Lower leg skin (tissue), 4 donors: Measurements from ENCODE around the gene COX6A2. TPM values are rescaled to one million over a fixed set of nuclear protein-coding genes. Genes with fewer than 3 reads are reported as not detected.
"Not testable (repeated sequence)": the region's sequence is repeated elsewhere in the genome, so short reads cannot be mapped to it uniquely, and the experiment has no call there.

Source experiments
- DNase-seq, 2 donors: peaks; one replicate each; pipeline ENCODE4 v3.0.0-alpha.2; 2019; ENCODE audit warnings: low spot score in 2 of 2
- H3K4me3 ChIP-seq: fragments of 200-600 bp; sonication (generic); 2 replicates; pipeline ENCODE4 v1.5.1; 2017; ENCODE audit warnings: mild to moderate bottlenecking, low read depth; ENCODE audit not compliant: poor library complexity, severe bottlenecking
- POLR2A ChIP-seq, 2 donors: fragments of 450-650 bp; IDR thresholded peaks; one replicate each; pipeline ENCODE4 v1.6.1; 2016 to 2017; ENCODE audit warnings: antibody characterized with exemption in 2 of 2, mild to moderate bottlenecking in 1 of 2, moderate library complexity in 1 of 2
- WGBS, 2 donors: methylation state at CpG; one replicate each; pipeline ENCODE4 v1.1.5; 2018; 5-methylcytosine and 5-hydroxymethylcytosine counted together
- intact Hi-C: fragments of 100-400 bp; cut with DNase I; formaldehyde crosslinking; loops from one replicate; pipeline ENCODE4 v1.15.0; 2023; ENCODE audit warnings: low total_unique reads
- total RNA-seq, 4 donors: library from RNA; depleted of rRNA; stranded (reverse); fragments of >200 nt; gene quantifications; one replicate each; pipeline ENCODE4 v1.1.0, GENCODE V29; 2016
- TF ChIP-seq, protein P1 (sequence below), 3 donors: fragments of 450-650 bp; IDR thresholded peaks; one replicate each; pipeline ENCODE4 v1.5.1; 2016; ENCODE audit warnings: antibody characterized with exemption in 3 of 3, mild to moderate bottlenecking in 3 of 3, moderate library complexity in 2 of 3

COX6A2 gene
- total RNA-seq, 4 donors from 2014 or later, result not detected

DNA sequence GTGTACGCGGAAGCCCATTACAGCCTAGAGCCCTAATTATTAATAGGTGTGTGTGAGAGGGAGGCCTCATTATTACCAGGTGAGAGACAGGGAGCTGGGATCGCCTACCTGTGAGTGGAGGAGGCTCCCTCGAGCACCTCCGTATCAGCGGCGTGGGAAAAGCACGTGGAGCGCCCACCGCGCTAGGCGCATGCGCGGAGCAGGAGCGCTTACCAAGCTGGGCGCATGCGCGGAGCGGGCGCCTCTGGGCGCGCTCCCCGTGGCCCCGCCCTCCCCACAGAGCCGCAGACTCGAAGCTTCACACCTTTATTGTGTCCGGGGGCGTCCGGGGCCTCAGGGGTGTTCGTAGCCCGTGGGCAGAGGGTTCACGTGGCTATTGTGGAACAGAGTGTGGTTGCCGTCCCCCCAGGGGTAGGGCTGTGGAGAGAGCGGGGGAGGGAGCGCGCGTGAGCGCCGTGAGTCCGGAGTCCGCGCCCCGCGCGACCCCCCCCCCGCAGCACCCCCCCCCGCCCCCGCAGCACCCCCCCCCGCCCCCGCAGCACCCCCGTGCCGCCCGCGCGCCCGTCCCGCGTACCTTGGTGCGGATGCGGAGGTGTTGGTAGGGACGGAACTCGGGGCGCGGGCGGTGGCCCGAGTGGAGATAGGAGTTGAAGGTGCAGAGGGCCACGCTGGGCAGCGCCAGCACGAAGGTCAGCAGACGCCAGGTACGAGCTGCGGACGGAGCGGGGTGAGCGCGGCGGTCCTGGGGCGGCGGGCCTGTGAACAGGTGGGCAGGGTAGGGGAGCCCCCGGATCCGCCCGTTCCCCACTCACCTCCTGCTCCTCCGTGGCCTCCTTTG, 500 bp downstream of the COX6A2 start:
- DNase-seq, result peak; percentile 25 to 91
- WGBS, 2 donors, result 28 to 46% methylated on average over 40 to 66 of the region's 83 CpGs
- TF ChIP-seq, protein P1, sequence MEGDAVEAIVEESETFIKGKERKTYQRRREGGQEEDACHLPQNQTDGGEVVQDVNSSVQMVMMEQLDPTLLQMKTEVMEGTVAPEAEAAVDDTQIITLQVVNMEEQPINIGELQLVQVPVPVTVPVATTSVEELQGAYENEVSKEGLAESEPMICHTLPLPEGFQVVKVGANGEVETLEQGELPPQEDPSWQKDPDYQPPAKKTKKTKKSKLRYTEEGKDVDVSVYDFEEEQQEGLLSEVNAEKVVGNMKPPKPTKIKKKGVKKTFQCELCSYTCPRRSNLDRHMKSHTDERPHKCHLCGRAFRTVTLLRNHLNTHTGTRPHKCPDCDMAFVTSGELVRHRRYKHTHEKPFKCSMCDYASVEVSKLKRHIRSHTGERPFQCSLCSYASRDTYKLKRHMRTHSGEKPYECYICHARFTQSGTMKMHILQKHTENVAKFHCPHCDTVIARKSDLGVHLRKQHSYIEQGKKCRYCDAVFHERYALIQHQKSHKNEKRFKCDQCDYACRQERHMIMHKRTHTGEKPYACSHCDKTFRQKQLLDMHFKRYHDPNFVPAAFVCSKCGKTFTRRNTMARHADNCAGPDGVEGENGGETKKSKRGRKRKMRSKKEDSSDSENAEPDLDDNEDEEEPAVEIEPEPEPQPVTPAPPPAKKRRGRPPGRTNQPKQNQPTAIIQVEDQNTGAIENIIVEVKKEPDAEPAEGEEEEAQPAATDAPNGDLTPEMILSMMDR (IDR thresholded peaks at IDR 0.05), result no peak
- TF ChIP-seq POLR2A (IDR thresholded peaks at IDR 0.05), result no peak
- intact Hi-C loops, result no loop called here
- H3K4me3 ChIP-seq, result no peak overlapping the region

DNA sequence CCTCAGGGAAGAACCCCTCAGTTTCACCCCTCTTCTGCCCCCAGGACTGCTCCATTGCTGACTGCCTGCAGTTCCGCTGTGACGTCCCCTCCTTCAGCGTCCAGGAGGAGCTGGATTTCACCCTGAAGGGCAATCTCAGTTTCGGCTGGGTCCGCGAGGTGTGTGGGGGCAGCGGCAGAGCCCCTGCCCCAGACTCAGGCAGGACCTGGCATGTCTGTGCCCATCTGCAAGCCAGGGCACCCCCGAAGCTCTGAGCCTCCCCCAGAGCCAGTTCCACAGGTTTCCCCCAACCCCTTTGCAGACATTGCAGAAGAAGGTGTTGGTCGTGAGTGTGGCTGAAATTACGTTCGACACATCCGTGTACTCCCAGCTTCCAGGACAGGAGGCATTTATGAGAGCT, 4.4 kb downstream of the COX6A2 start:
- DNase-seq, result no peak
- 54 to 64% methylated on average over 12 of the region's 12 CpGs for WGBS, 2 donors
- intact Hi-C loops, result no loop called here
- H3K4me3 ChIP-seq, result no peak overlapping the region
- no peak for TF ChIP-seq POLR2A (IDR thresholded peaks at IDR 0.05)

DNA sequence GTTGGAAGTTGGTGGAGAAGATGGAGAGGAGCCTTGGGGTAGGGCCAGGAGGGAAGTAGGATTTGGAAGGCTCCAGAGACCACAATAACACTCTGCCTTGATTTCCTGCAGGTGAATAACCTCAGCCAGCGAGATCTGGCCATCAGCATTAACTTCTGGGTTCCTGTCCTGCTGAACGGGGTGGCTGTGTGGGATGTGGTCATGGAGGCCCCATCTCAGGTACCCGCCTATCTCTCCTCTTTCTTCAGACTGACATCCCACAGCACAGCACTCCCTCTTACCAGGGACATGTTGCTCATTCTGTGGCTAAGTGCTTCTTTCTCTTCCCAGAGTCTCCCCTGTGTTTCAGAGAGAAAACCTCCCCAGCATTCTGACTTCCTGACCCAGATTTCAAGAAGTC, 4.9 kb downstream of the COX6A2 start:
- intact Hi-C loops, result no loop called here
- no peak for TF ChIP-seq POLR2A (IDR thresholded peaks at IDR 0.05)
- TF ChIP-seq, protein P1 (IDR thresholded peaks at IDR 0.05), result no peak
- 59 to 61% methylated on average over 3 of the region's 3 CpGs for whole genome bisulfite sequencing, 2 donors
- no peak overlapping the region for H3K4me3 ChIP-seq
- DNase-seq, result no peak

DNA sequence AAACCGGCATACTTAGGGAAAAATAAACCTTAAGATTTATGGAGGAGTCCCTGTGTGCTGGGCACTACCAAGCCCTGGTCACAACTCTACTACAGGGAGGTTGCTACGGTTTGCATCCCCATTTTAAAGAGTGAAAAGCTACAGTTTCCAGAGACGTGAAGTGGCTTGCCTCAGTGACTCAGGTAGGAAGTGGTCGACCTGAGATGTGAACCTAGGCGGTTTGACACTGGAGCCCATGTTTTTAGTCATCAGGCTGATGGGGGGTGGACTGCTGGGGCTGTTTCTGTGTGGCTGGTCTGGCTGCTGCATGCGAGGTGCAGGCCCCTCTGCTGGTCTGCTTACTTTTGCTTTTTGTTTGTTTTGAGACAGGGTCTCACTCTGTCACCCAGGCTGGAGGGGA, 6.6 kb downstream of the COX6A2 start:
- TF ChIP-seq POLR2A (IDR thresholded peaks at IDR 0.05), result no peak
- TF ChIP-seq, protein P1 (IDR thresholded peaks at IDR 0.05), result no peak

DNA sequence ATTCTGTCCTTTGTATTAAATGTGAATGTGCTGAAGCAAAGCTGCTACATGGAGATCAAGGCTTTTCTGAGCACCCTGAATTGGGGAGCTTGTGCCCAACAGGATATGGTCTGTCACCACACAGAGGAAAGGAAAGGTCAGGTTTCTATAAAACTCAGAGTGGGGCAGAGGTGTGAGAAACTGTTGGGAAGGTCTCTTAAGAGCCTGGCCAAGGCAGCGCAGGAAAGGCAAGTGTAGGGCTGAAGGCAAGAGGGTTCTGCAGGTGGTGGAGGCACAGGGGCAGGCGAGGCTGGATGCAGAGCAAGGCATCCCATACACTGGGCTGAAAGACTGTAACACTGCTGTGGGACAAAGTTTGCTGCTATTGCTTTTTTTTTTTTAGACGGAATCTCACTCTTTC, 8.1 kb downstream of the COX6A2 start:
- no peak for DNase-seq
- H3K4me3 ChIP-seq, result no peak overlapping the region
- intact Hi-C loops, result no loop called here
- 70 to 80% methylated on average over 3 of the region's 3 CpGs for WGBS, 2 donors
- TF ChIP-seq, protein P1 (IDR thresholded peaks at IDR 0.05), result no peak
- TF ChIP-seq POLR2A (IDR thresholded peaks at IDR 0.05), result no peak

More for the DNA sequence above, 6.6 kb downstream of the COX6A2 start:
- 59 to 62% methylated on average over 6 of the region's 6 CpGs for WGBS, 2 donors
- no peak for DNase-seq
- intact Hi-C loops, result no loop called here
- no peak overlapping the region for H3K4me3 ChIP-seq

DNA sequence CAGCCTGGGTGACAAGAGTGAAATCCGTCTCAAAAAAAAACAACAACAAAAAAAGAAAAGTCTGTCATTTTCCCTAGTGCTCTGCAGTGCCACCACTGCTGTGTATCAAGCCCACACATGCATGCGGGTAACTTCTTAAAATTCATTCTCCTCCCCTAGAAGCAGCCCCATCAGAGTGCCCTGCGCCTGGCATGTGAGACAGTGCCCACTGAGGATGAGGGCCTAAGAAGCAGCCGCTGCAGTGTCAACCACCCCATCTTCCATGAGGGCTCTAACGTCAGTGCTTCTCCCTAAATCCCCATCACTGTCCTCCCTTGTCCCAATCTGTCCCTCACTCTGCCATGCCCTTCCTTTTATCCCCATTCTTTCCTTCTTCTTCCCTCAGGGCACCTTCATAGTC, 10.2 kb downstream of the COX6A2 start:
- no peak for DNase-seq
- TF ChIP-seq, protein P1 (IDR thresholded peaks at IDR 0.05), result no peak
- no peak for TF ChIP-seq POLR2A (IDR thresholded peaks at IDR 0.05)
- H3K4me3 ChIP-seq, result no peak overlapping the region
- WGBS, 2 donors, result 88 to 91% methylated on average over 5 of the region's 5 CpGs
- intact Hi-C loops, result no loop called here

DNA sequence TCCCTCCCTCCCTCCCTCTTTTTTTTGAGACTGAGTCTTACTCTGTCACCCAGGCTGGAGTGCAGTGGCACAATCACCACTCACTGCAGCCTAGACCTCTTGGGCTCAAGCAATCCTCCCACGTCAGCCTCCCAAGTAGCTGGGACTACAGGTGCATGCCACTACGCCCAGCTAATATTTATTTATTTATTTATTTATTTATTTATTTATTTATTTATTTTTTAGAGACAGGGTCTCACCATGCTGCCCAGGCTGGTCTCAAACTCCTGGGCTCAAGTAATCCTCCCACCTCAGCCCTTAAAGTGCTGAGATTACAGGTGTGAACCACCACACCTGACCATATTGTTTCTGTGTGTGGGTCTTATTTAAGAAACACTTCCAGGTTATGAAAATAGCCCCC, 11.1 kb downstream of the COX6A2 start:
- 86 to 91% methylated on average over 2 of the region's 2 CpGs for WGBS, 2 donors
- intact Hi-C loops, H3K4me3 ChIP-seq, DNase-seq: not testable (repeated sequence)
